Smooth muscle cell (in vitro differentiated cells): ENCODE measurements around the gene REPIN1. TPM values are rescaled to one million over a fixed set of nuclear protein-coding genes. Genes with fewer than 3 reads are reported as not detected.

Experiments used
- DNase-seq: peaks from one replicate; lab custom pipeline; 2025; ENCODE audit not compliant: unreplicated experiment; lab: John Stamatoyannopoulos, UW
- H2AFZ ChIP-seq: fragments of 200-600 bp; sonication (generic); 2 replicates; pipeline ENCODE4 v1.6.0; 2016; ENCODE audit warnings: antibody characterized with exemption, low read depth, mild to moderate bottlenecking
- H3F3A ChIP-seq: fragments of 200-600 bp; sonication (generic); 2 replicates; pipeline ENCODE4 v1.6.0; 2017; ENCODE audit warnings: antibody characterized with exemption, low read depth
- H3K27ac ChIP-seq: fragments of 200-600 bp; sonication (generic); 2 replicates; pipeline ENCODE4 v1.5.1; 2016; ENCODE audit warnings: low read depth, mild to moderate bottlenecking
- H3K27me3 ChIP-seq: fragments of 200-600 bp; sonication (generic); 2 replicates; pipeline ENCODE4 v1.6.1; 2016; ENCODE audit warnings: low read depth, mild to moderate bottlenecking
- H3K36me3 ChIP-seq: fragments of 200-600 bp; sonication (generic); 2 replicates; pipeline ENCODE4 v1.5.1; 2016; ENCODE audit warnings: low read depth
- H3K4me1 ChIP-seq: fragments of 200-600 bp; sonication (generic); 2 replicates; pipeline ENCODE4 v1.5.1; 2016; ENCODE audit warnings: low read depth
- H3K4me2 ChIP-seq: fragments of 200-600 bp; sonication (generic); 2 replicates; pipeline ENCODE4 v1.6.0; 2016; ENCODE audit warnings: mild to moderate bottlenecking
- H3K4me3 ChIP-seq: fragments of 200-600 bp; sonication (generic); 2 replicates; pipeline ENCODE4 v1.5.1; 2016; ENCODE audit warnings: mild to moderate bottlenecking
- H3K79me2 ChIP-seq: fragments of 200-600 bp; sonication (generic); 2 replicates; pipeline ENCODE4 v1.6.0; 2016; ENCODE audit warnings: low read depth, mild to moderate bottlenecking
- H3K9ac ChIP-seq: fragments of 200-600 bp; sonication (generic); 2 replicates; pipeline ENCODE4 v1.6.0; 2016; ENCODE audit warnings: low read depth
- H3K9me3 ChIP-seq: fragments of 200-600 bp; sonication (generic); replicated peaks from 2 replicates; pipeline ENCODE4 v1.5.1; 2016; ENCODE audit warnings: low read depth
- H4K20me1 ChIP-seq: fragments of 200-600 bp; sonication (generic); 2 replicates; pipeline ENCODE4 v1.6.0; 2016; ENCODE audit warnings: low read depth
- WGBS: methylation state at CpG from one replicate; pipeline ENCODE4 v1.1.7; 2016; ENCODE audit warnings: low lambda C conversion rate; 5-methylcytosine and 5-hydroxymethylcytosine counted together
- polyA plus RNA-seq: library from polyadenylated mRNA; unstranded; fragments of >200 nt; fragmentation: Nextera tagmentation; extraction: Ambion mirVana; gene quantifications from 2 replicates; pipeline ENCODE4 v1.2.1, GENCODE V29; 2016
- total RNA-seq: library from RNA; depleted of rRNA; stranded (reverse); fragments of >200 nt; gene quantifications from 2 replicates; pipeline ENCODE4 v1.2.3, GENCODE V29; 2014
- TF ChIP-seq, protein P1 (sequence below): fragments of 200-600 bp; sonication (generic); IDR thresholded peaks from 2 replicates; pipeline ENCODE4 v1.5.1; 2017; ENCODE audit warnings: borderline replicate concordance, mild to moderate bottlenecking, antibody characterized with exemption; ENCODE audit not compliant: insufficient read depth, poor library complexity, severe bottlenecking

The REPIN1 gene
- total and polyA plus RNA-seq, 2 experiments from 2014 or later = 55.5 to 60.9 TPM

GRCh38 chr7:150410680-150411346, 42.2 kb downstream of the REPIN1 start:
- H3K4me2 ChIP-seq = no peak overlapping the region
- peaks cover 7% of the 10 kb centered on the region for H3K4me1 ChIP-seq
- no peaks in the 10 kb centered on the region for H3K27me3 ChIP-seq
- no peak overlapping the region for H2AFZ ChIP-seq
- H3K36me3 ChIP-seq = no peaks in the 10 kb centered on the region
- H4K20me1 ChIP-seq = no peaks in the 10 kb centered on the region
- TF ChIP-seq, protein P1, sequence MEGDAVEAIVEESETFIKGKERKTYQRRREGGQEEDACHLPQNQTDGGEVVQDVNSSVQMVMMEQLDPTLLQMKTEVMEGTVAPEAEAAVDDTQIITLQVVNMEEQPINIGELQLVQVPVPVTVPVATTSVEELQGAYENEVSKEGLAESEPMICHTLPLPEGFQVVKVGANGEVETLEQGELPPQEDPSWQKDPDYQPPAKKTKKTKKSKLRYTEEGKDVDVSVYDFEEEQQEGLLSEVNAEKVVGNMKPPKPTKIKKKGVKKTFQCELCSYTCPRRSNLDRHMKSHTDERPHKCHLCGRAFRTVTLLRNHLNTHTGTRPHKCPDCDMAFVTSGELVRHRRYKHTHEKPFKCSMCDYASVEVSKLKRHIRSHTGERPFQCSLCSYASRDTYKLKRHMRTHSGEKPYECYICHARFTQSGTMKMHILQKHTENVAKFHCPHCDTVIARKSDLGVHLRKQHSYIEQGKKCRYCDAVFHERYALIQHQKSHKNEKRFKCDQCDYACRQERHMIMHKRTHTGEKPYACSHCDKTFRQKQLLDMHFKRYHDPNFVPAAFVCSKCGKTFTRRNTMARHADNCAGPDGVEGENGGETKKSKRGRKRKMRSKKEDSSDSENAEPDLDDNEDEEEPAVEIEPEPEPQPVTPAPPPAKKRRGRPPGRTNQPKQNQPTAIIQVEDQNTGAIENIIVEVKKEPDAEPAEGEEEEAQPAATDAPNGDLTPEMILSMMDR = no peak
- H3K79me2 ChIP-seq = no peaks in the 10 kb centered on the region
- H3K27ac ChIP-seq = no peak overlapping the region
- H3F3A ChIP-seq = peaks cover 3% of the 10 kb centered on the region
- DNase-seq = no peak
- no peaks in the 10 kb centered on the region for H3K9me3 ChIP-seq
- no peak overlapping the region for H3K4me3 ChIP-seq
- H3K9ac ChIP-seq = no peak overlapping the region
- 89% methylated on average over 10 of the region's 10 CpGs for WGBS

- Histone ChIP-seq H3K27ac (no peak overlapping the region), H3K4me3 (no peak overlapping the region), H3K27me3 (no peaks in the 10 kb centered on the region), H3K9me3 (no peaks in the 10 kb centered on the region), H3K79me2 (no peaks in the 10 kb centered on the region), H3K9ac (no peak overlapping the region), H3K4me2 (no peak overlapping the region), H3F3A (peaks cover under 1% of the 10 kb centered on the region), H3K36me3 (no peaks in the 10 kb centered on the region), H4K20me1 (no peaks in the 10 kb centered on the region), H2AFZ (no peak overlapping the region), H3K4me1 (peaks cover under 1% of the 10 kb centered on the region)
- WGBS = 82% methylated on average over 11 of the region's 11 CpGs
- TF ChIP-seq, protein P1 = no peak
- no peak for DNase-seq
These were observed 43.0 kb downstream of the REPIN1 start for GRCh38 chr7:150411606-150412005.

DNA sequence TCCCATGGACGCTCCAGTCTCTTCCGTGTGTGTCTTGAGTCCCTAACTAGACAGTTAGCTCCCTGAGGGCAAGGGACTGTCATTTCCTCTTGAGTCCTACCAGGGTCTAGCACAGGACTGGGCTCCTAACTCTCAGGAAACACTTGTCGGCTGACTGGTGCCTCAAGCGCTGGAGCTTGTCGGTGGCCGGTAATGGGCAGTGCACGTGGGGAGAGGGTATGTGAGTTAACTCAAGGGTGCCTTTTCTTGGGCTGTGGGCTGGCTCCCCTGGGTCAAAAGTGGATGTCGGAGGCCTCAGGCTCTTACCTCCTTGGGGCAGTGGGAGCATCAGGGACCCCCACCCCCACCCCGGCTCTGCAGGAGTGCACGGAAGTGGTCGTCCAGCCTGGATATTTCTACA, 43.4 kb downstream of the REPIN1 start:
- no peak overlapping the region for H3K4me3 ChIP-seq
- no peak overlapping the region for H2AFZ ChIP-seq
- DNase-seq = no peak
- TF ChIP-seq, protein P1 = no peak
- H3K79me2 ChIP-seq = no peaks in the 10 kb centered on the region
- H3K9me3 ChIP-seq = no peaks in the 10 kb centered on the region
- no peaks in the 10 kb centered on the region for H3K36me3 ChIP-seq
- no peak overlapping the region for H3K4me2 ChIP-seq
- H3K4me1 ChIP-seq = no peaks in the 10 kb centered on the region
- no peaks in the 10 kb centered on the region for H3F3A ChIP-seq
- H4K20me1 ChIP-seq = no peaks in the 10 kb centered on the region
- no peak overlapping the region for H3K9ac ChIP-seq
- no peak overlapping the region for H3K27ac ChIP-seq
- H3K27me3 ChIP-seq = no peaks in the 10 kb centered on the region
- 89% methylated on average over 11 of the region's 11 CpGs for WGBS
